H1 (cell line): ENCODE results near the gene PDGFRA. TPM values are rescaled to one million over a fixed set of nuclear protein-coding genes. Genes with fewer than 3 reads are reported as not detected.

Experiments
- CTCF ChIA-PET: fragments of 300-600 bp; sonication (Branson Sonifier 250); formaldehyde crosslinking; loops from one replicate; lab custom pipeline; 2021; ENCODE audit not compliant: partially characterized antibody; lab: Charles Lee
- POLR2A ChIA-PET: fragments of 300-600 bp; sonication (Branson Sonifier 250); formaldehyde crosslinking; loops from one replicate; lab custom pipeline; 2021; ENCODE audit warnings: inconsistent platforms; ENCODE audit not compliant: partially characterized antibody; lab: Charles Lee
- DNase-seq, 2 experiments: peaks; one replicate each; pipeline versions ENCODE4 v3.0.0 to v3.0.0-alpha.2; 2010 to 2022; ENCODE audit warnings: low spot score in 2 of 2, low read depth in 1 of 2, mixed read lengths in 1 of 2
- FAIRE-seq: peaks from 2 replicates; lab custom pipeline; 2011; peaks lifted over from hg19 to GRCh38; lab: Jason Lieb, UNC
- H2AFZ ChIP-seq: 2 replicates; pipeline ENCODE4 v1.8.1; 2012; ENCODE audit warnings: low read length, inconsistent platforms
- H2AK5ac ChIP-seq: 2 replicates; pipeline ENCODE4 v1.6.1; 2013; ENCODE audit warnings: low read depth, low read length
- H2BK120ac ChIP-seq: replicated peaks from 2 replicates; pipeline ENCODE3; 2013; ENCODE audit warnings: low read depth, low read length, inconsistent platforms
- H2BK12ac ChIP-seq: 2 replicates; pipeline ENCODE4 v1.6.1; 2013; ENCODE audit warnings: low read depth, low read length
- H2BK15ac ChIP-seq: 2 replicates; pipeline ENCODE4 v1.6.1; 2013; ENCODE audit warnings: low read length
- H2BK20ac ChIP-seq: 2 replicates; pipeline ENCODE4 v1.6.1; 2013; ENCODE audit warnings: low read length
- H2BK5ac ChIP-seq: 2 replicates; pipeline ENCODE4 v1.6.1; 2013; ENCODE audit warnings: low read depth, low read length
- H3K14ac ChIP-seq: 2 replicates; pipeline ENCODE4 v1.6.1; 2013; ENCODE audit warnings: inconsistent platforms; ENCODE audit not compliant: insufficient read length
- H3K18ac ChIP-seq: 2 replicates; pipeline ENCODE4 v1.6.1; 2013; ENCODE audit warnings: low read length; ENCODE audit errors: extremely low read depth
- H3K23ac ChIP-seq: 2 replicates; pipeline ENCODE4 v1.6.1; 2013; ENCODE audit warnings: inconsistent platforms; ENCODE audit not compliant: insufficient read length
- H3K23me2 ChIP-seq: 2 replicates; pipeline ENCODE4 v1.6.1; 2013; ENCODE audit warnings: low read depth, low read length
- H3K27ac ChIP-seq: 2 replicates; pipeline ENCODE4 v1.6.1; 2011; ENCODE audit warnings: low read depth, low read length, inconsistent platforms
- H3K27me3 ChIP-seq, 4 experiments: replicated peaks in 1 of 4; 1 replicate in 1 of 4; 2 replicates in 3 of 4; pipeline versions ENCODE4 v1.6.1 to v1.8.1; 2011 to 2013; ENCODE audit warnings: low read length in 3 of 4, mild to moderate bottlenecking in 3 of 4, inconsistent platforms in 2 of 4, mixed read lengths in 2 of 4, moderate library complexity in 1 of 4; ENCODE audit not compliant: control insufficient read depth in 3 of 4, insufficient read depth in 3 of 4; ENCODE audit errors: extremely low read depth in 1 of 4
- H3K36me3 ChIP-seq, 4 experiments: 2 replicates each; pipeline versions ENCODE4 v1.6.1 to v1.8.1; 2011 to 2013; ENCODE audit warnings: mild to moderate bottlenecking in 4 of 4, low read length in 3 of 4, moderate library complexity in 2 of 4, control low read depth in 1 of 4, inconsistent platforms in 1 of 4; ENCODE audit not compliant: insufficient read depth in 4 of 4, control insufficient read depth in 2 of 4
- H3K4ac ChIP-seq: replicated peaks from 2 replicates; pipeline ENCODE3; 2013; ENCODE audit warnings: low read length, low read depth, mixed read lengths, inconsistent platforms; ENCODE audit not compliant: insufficient read length
- H3K4me1 ChIP-seq, 4 experiments: replicated peaks in 1 of 4; 1 replicate in 1 of 4; 2 replicates in 3 of 4; pipeline versions ENCODE4 v1.6.1 to v1.8.1; 2011 to 2013; ENCODE audit warnings: low read length in 3 of 4, inconsistent platforms in 2 of 4, mixed read lengths in 1 of 4; ENCODE audit not compliant: insufficient read depth in 4 of 4, control insufficient read depth in 3 of 4
- H3K4me2 ChIP-seq, 2 experiments: 2 replicates each; pipeline versions ENCODE4 v1.6.1 to v1.8.1; 2011 to 2013; ENCODE audit warnings: low read depth in 2 of 2, low read length in 2 of 2, control low read depth in 1 of 2, inconsistent platforms in 1 of 2, mild to moderate bottlenecking in 1 of 2; ENCODE audit not compliant: insufficient read depth in 1 of 2
- H3K4me3 ChIP-seq, 4 experiments: fragments of 200-600, 300-600 bp in 1 of 4; sonication (generic), shearing (Covaris generic), sonication (Bioruptor Twin) in 1 of 4; 2 replicates each; pipeline versions ENCODE4 v1.5.1 to v1.8.1; 2011 to 2016; ENCODE audit warnings: low read length in 4 of 4, low read depth in 3 of 4, control low read depth in 2 of 4, inconsistent platforms in 2 of 4, mild to moderate bottlenecking in 2 of 4, mixed read lengths in 1 of 4, moderate library complexity in 1 of 4; ENCODE audit not compliant: insufficient read depth in 2 of 4; ENCODE audit errors: extremely low read depth in 1 of 4
- H3K56ac ChIP-seq: replicated peaks from 2 replicates; pipeline ENCODE3; 2013; ENCODE audit warnings: low read depth, mild to moderate bottlenecking, mixed read lengths, low read length, inconsistent platforms; ENCODE audit not compliant: insufficient read length
- H3K79me1 ChIP-seq: 2 replicates; pipeline ENCODE4 v1.6.1; 2013; ENCODE audit warnings: low read depth, low read length, control low read depth
- H3K79me2 ChIP-seq, 2 experiments: 2 replicates each; pipeline versions ENCODE4 v1.6.1 to v1.8.1; 2012 to 2013; ENCODE audit warnings: low read length in 2 of 2, mild to moderate bottlenecking in 2 of 2, inconsistent platforms in 1 of 2; ENCODE audit not compliant: insufficient read depth in 2 of 2, control insufficient read depth in 1 of 2
- H3K9ac ChIP-seq, 4 experiments: replicated peaks in 1 of 4; 1 replicate in 1 of 4; 2 replicates in 3 of 4; pipeline versions ENCODE4 v1.6.1 to v1.8.1; 2011 to 2013; ENCODE audit warnings: low read depth in 3 of 4, low read length in 3 of 4, control low read depth in 2 of 4, mild to moderate bottlenecking in 2 of 4, moderate library complexity in 2 of 4, inconsistent platforms in 1 of 4; ENCODE audit errors: extremely low read depth in 1 of 4
- H3K9me3 ChIP-seq, 2 experiments: 2 replicates each; pipeline versions ENCODE4 v1.6.1 to v1.8.1; 2012 to 2013; ENCODE audit warnings: mild to moderate bottlenecking in 2 of 2, moderate library complexity in 2 of 2, control low read depth in 1 of 2, inconsistent platforms in 1 of 2, low read depth in 1 of 2, low read length in 1 of 2, mixed read lengths in 1 of 2; ENCODE audit not compliant: insufficient read depth in 2 of 2
- H4K20me1 ChIP-seq, 2 experiments: replicated peaks in 1 of 2; 2 replicates each; pipeline versions ENCODE3 to v1.8.1; 2011 to 2013; ENCODE audit warnings: inconsistent platforms in 2 of 2, low read length in 2 of 2, mild to moderate bottlenecking in 1 of 2; ENCODE audit not compliant: insufficient read depth in 2 of 2, control insufficient read depth in 1 of 2
- H4K5ac ChIP-seq: 2 replicates; pipeline ENCODE4 v1.6.1; 2013; ENCODE audit warnings: low read length, low read depth, mixed read lengths, inconsistent platforms; ENCODE audit not compliant: insufficient read length
- H4K8ac ChIP-seq: 2 replicates; pipeline ENCODE4 v1.8.0; 2013; ENCODE audit warnings: mild to moderate bottlenecking, moderate library complexity, low read length, inconsistent platforms; ENCODE audit not compliant: insufficient read depth; ENCODE audit errors: extremely low read depth
- H4K91ac ChIP-seq: replicated peaks from 2 replicates; pipeline ENCODE3; 2013; ENCODE audit warnings: low read length, mixed read lengths, inconsistent platforms; ENCODE audit not compliant: insufficient read length
- SP4 ChIP-seq: IDR thresholded peaks from 2 replicates; pipeline ENCODE4 v1.6.1; 2012; ENCODE audit warnings: low read length, inconsistent platforms
- WGBS, 2 experiments: shearing (Covaris generic) in 1 of 2; methylation state at CpG; one replicate each; pipeline versions ENCODE4 v1.1.6 to v1.1.7; 2013 to 2015; ENCODE audit warnings: low lambda C conversion rate in 2 of 2, mixed read lengths in 2 of 2, inconsistent platforms in 1 of 2, low coverage in 1 of 2, missing lambda C conversion rate in 1 of 2; ENCODE audit not compliant: insufficient replicate concordance in 2 of 2, insufficient coverage in 1 of 2, insufficient read length in 1 of 2; ENCODE audit errors: extremely low coverage in 1 of 2, missing lambda C conversion rate in 1 of 2; 5-methylcytosine and 5-hydroxymethylcytosine counted together
- polyA plus RNA-seq, 7 experiments: library from polyadenylated mRNA; depleted of rRNA in 3 of 7; stranded (reverse) in 5 of 7; unstranded in 2 of 7; fragments of >200 nt in 5 of 7; fragments of 200-250 nt in 2 of 7; gene quantifications; 1 replicate in 5 of 7; 2 replicates in 1 of 7; 4 replicates in 1 of 7; pipeline versions ENCODE4 v1.2.1 to v1.2.3, GENCODE V29; 2011 to 2013; ENCODE audit warnings: missing spikeins in 2 of 7, mixed read lengths in 2 of 7
- total RNA-seq: library from RNA; stranded (reverse); fragmentation: NEBNext Ultra II Directional; extraction: Animal tissue kit (Norgen Biotek cat#: 25700); gene quantifications from 2 replicates; pipeline ENCODE4 v1.2.1, GENCODE V29; 2021

PDGFRA gene
- total and polyA plus RNA-seq, 2 of the 8 experiments (the other 6 are each of a cell fraction or from before 2014, with no cell fraction given), result 1.4 to 3.4 TPM

DNA sequence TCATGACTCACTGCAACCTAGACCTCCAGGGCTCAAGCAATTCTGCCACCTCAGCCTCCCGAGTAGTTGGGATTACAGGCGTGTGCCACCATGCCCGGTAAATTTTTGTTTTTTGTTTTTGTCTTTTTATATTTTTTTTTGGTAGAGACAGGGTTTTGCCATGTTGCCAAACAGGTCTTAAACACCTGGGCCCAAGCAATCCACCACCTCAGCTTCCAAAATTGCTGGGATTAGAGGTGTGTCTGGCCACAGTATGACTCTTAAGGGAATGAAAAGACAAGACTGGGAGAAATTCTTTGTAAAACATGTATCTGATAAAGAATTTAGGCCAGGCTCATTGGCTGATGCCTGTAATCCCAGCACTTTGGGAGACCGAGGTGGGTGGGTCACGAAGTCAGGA lies 29.2 kb upstream of the PDGFRA start:
- no peak overlapping the region for H2AFZ ChIP-seq
- H2BK120ac ChIP-seq, result no peak overlapping the region
- H3K79me2 ChIP-seq, result no peaks in the 10 kb centered on the region
- H3K4me1 ChIP-seq, result peaks cover 0 to 4% (median 0%) of the 10 kb centered on the region in 4 experiments; a peak in 1 of 7 replicates
- H3K23me2 ChIP-seq, result no peaks in the 10 kb centered on the region
- H3K56ac ChIP-seq, result no peak overlapping the region
- no peak overlapping the region for H3K14ac ChIP-seq
- H4K8ac ChIP-seq, result no peak overlapping the region
- H3K18ac ChIP-seq, result no peak overlapping the region
- no peak overlapping the region for H2BK15ac ChIP-seq
- no peaks in the 10 kb centered on the region; a peak in 1 of 7 replicates for H3K27me3 ChIP-seq
- no peak overlapping the region for H2BK12ac ChIP-seq
- no peak overlapping the region for H2AK5ac ChIP-seq
- H2BK5ac ChIP-seq, result no peak overlapping the region
- 88% methylated on average over 5 of the region's 5 CpGs; no CpG with 5 or more reads in 1 of the 2 experiments for WGBS, 2 experiments
- H3K4me3 ChIP-seq, result no peak overlapping the region
- DNase-seq, result no peak
- no peak for FAIRE-seq
- H3K4ac ChIP-seq, result no peak overlapping the region
- H3K27ac ChIP-seq, result no peak overlapping the region
- H3K9ac ChIP-seq, result no peak overlapping the region
- H4K20me1 ChIP-seq, result no peaks in the 10 kb centered on the region
- no peak overlapping the region for H2BK20ac ChIP-seq
- no peak overlapping the region for H3K4me2 ChIP-seq
- no peak overlapping the region for H4K5ac ChIP-seq
- no peaks in the 10 kb centered on the region for H3K36me3 ChIP-seq
- no peaks in the 10 kb centered on the region for H3K79me1 ChIP-seq
- ChIA-PET CTCF (interaction anchor here (0.6 kb wide), 1 partner anchor 141 kb away, joined by 3 read pairs; no protein-coding TSS in a partner anchor), POLR2A (no interaction called here)
- no peak overlapping the region for H4K91ac ChIP-seq
- H3K23ac ChIP-seq, result no peak overlapping the region
- H3K9me3 ChIP-seq, result no peaks in the 10 kb centered on the region
- TF ChIP-seq SP4, result no peak
